ENCODE measurements around the gene UBL4A. TPM values are rescaled to one million over a fixed set of nuclear protein-coding genes. Genes with fewer than 3 reads are reported as not detected.

UBL4A gene
- polyA plus RNA-seq, 1 of the 3 experiments (the other 2 are of a cell fraction) = 27.8 TPM

- Histone ChIP-seq H3K9ac (no peak overlapping the region), H3K79me2 (ENCODE audit: insufficient read depth) (no peaks in the 10 kb centered on the region), H3K9me3 (no peaks in the 10 kb centered on the region), H3K4me3 (ENCODE audit: low read depth in 2 of 2, low read length in 1 of 2) (no peak overlapping the region), H3K9me2 (no peaks in the 10 kb centered on the region), H3K4me2 (no peak overlapping the region; the same call in 1 of the 2 replicates), H3F3A (replicated peaks; ENCODE audit: insufficient read depth) (no peaks in the 10 kb centered on the region), H3K27ac (ENCODE audit: low read depth in 2 of 2, low read length in 1 of 2) (peak overlapping the region in 1 of 2 experiments; percentile 19; a peak in 2 of 4 replicates), H3K27me3 (ENCODE audit: insufficient read depth) (peaks cover 6% of the 10 kb centered on the region; the same call in 1 of the 2 replicates), H3K4me1 (ENCODE audit: control insufficient read depth in 1 of 2, insufficient read depth in 2 of 2, low read depth in 1 of 2, low read length in 1 of 2) (no peaks in the 10 kb centered on the region), H4K20me1 (ENCODE audit: insufficient read depth) (no peaks in the 10 kb centered on the region), H3K36me3 (replicated peaks in 1 of 2; ENCODE audit: control insufficient read depth in 1 of 2, insufficient read depth in 2 of 2, low read length in 1 of 2) (no peaks in the 10 kb centered on the region), H2AFZ (ENCODE audit: low read depth) (no peak overlapping the region)
- TF ChIP-seq CHD2 (IDR thresholded peaks at IDR 0.05; ENCODE audit: low read length, partially characterized antibody) (no peak), SMC3 (IDR thresholded peaks at IDR 0.05; ENCODE audit: low read depth, low read length) (no peak), YY1 (IDR thresholded peaks at IDR 0.05; ENCODE audit: low read depth) (no peak), TAF1 (IDR thresholded peaks at IDR 0.05; ENCODE audit: borderline replicate concordance, low read depth, low read length) (no peak), SIN3A (IDR thresholded peaks at IDR 0.05; ENCODE audit: borderline replicate concordance, low read depth, low read length) (no peak), FOXM1 (IDR thresholded peaks at IDR 0.05; ENCODE audit: low read depth) (no peak), TCF12 (IDR thresholded peaks at IDR 0.05) (no peak), RAD21 (IDR thresholded peaks at IDR 0.05; ENCODE audit: low read length) (no peak), TEAD4 (IDR thresholded peaks at IDR 0.05; ENCODE audit: borderline replicate concordance, insufficient read depth) (no peak)
- TF ChIP-seq, protein P1, sequence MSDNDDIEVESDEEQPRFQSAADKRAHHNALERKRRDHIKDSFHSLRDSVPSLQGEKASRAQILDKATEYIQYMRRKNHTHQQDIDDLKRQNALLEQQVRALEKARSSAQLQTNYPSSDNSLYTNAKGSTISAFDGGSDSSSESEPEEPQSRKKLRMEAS (IDR thresholded peaks at IDR 0.05; ENCODE audit: low read depth) = no peak
- TF ChIP-seq, protein P2, sequence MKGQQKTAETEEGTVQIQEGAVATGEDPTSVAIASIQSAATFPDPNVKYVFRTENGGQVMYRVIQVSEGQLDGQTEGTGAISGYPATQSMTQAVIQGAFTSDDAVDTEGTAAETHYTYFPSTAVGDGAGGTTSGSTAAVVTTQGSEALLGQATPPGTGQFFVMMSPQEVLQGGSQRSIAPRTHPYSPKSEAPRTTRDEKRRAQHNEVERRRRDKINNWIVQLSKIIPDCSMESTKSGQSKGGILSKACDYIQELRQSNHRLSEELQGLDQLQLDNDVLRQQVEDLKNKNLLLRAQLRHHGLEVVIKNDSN (IDR thresholded peaks at IDR 0.05; ENCODE audit: borderline replicate concordance, low read depth) = no peak
- DNase-seq = no peak
- ChIA-PET CTCF (no interaction called here), POLR2A (no interaction called here)
- 11% methylated on average over 6 of the region's 12 CpGs for WGBS (ENCODE audit: low lambda C conversion rate)
Observed at GRCh38 chrX:154505734-154506133, 19.3 kb upstream of the UBL4A start.

DNA sequence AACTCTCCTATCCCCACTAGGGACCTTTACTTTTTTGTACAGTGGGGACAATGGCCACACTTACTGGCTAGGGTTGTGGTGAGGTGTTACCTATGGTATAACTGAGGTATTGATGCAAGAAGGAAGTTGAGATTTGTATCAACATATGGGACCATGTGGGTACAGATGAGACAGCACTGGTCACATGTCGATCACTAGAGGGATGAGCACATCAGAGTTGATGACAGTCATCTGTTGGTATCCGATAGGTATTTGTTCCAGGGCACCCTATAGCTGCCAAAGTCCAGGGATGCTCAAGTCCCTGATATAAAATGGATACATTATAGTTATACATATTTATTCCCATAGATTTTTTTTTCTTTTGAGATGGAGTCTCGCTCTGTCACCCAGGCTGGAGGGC is 16.6 kb upstream of the UBL4A start:
- H2AFZ ChIP-seq (ENCODE audit: low read depth) = no peak overlapping the region
- no peak for DNase-seq
- H3K4me2 ChIP-seq = no peak overlapping the region
- no peaks in the 10 kb centered on the region for H3K9me2 ChIP-seq
- WGBS (ENCODE audit: low lambda C conversion rate) = 18% methylated on average over 3 of the region's 3 CpGs
- H3K79me2 ChIP-seq (ENCODE audit: insufficient read depth) = no peaks in the 10 kb centered on the region
- ChIA-PET CTCF (no interaction called here), POLR2A (no interaction called here)
- H3K4me1 ChIP-seq (ENCODE audit: control insufficient read depth in 1 of 2, insufficient read depth in 2 of 2, low read depth in 1 of 2, low read length in 1 of 2) = no peaks in the 10 kb centered on the region
- H3F3A ChIP-seq (replicated peaks; ENCODE audit: insufficient read depth) = no peaks in the 10 kb centered on the region
- no peak overlapping the region for H3K27ac ChIP-seq (ENCODE audit: low read depth in 2 of 2, low read length in 1 of 2)
- no peak overlapping the region for H3K9ac ChIP-seq
- H3K36me3 ChIP-seq (replicated peaks in 1 of 2; ENCODE audit: control insufficient read depth in 1 of 2, insufficient read depth in 2 of 2, low read length in 1 of 2) = no peaks in the 10 kb centered on the region
- no peak overlapping the region for H3K4me3 ChIP-seq (ENCODE audit: low read depth in 2 of 2, low read length in 1 of 2)
- no peaks in the 10 kb centered on the region for H3K9me3 ChIP-seq
- no peaks in the 10 kb centered on the region for H4K20me1 ChIP-seq (ENCODE audit: insufficient read depth)
- peaks cover 6% of the 10 kb centered on the region; the same call in 1 of the 2 replicates for H3K27me3 ChIP-seq (ENCODE audit: insufficient read depth)
- no peak for TF ChIP-seq TCF12 (IDR thresholded peaks at IDR 0.05)
- no peak for TF ChIP-seq RXRA (IDR thresholded peaks at IDR 0.05; ENCODE audit: borderline replicate concordance, low read depth)
- TF ChIP-seq TEAD4 (IDR thresholded peaks at IDR 0.05; ENCODE audit: borderline replicate concordance, insufficient read depth) = no peak
- TF ChIP-seq CHD2 (IDR thresholded peaks at IDR 0.05; ENCODE audit: low read length, partially characterized antibody) = no peak
- no peak for TF ChIP-seq SMC3 (IDR thresholded peaks at IDR 0.05; ENCODE audit: low read depth, low read length)
- TF ChIP-seq ZBTB33 (IDR thresholded peaks at IDR 0.05; ENCODE audit: borderline replicate concordance, low read depth) = no peak
- TF ChIP-seq YY1 (IDR thresholded peaks at IDR 0.05; ENCODE audit: low read depth) = no peak
- no peak for TF ChIP-seq FOXJ3 (CRISPR knock-in tag; IDR thresholded peaks at IDR 0.05)
- TF ChIP-seq RFX5 (IDR thresholded peaks at IDR 0.05; ENCODE audit: low read length) = no peak
- no peak for TF ChIP-seq PBX3 (IDR thresholded peaks at IDR 0.05)
- TF ChIP-seq, protein P3, sequence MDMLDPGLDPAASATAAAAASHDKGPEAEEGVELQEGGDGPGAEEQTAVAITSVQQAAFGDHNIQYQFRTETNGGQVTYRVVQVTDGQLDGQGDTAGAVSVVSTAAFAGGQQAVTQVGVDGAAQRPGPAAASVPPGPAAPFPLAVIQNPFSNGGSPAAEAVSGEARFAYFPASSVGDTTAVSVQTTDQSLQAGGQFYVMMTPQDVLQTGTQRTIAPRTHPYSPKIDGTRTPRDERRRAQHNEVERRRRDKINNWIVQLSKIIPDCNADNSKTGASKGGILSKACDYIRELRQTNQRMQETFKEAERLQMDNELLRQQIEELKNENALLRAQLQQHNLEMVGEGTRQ (IDR thresholded peaks at IDR 0.05; ENCODE audit: borderline replicate concordance, low read depth, low read length) = no peak
- TF ChIP-seq TAF1 (IDR thresholded peaks at IDR 0.05; ENCODE audit: borderline replicate concordance, low read depth, low read length) = no peak
- TF ChIP-seq FOXM1 (IDR thresholded peaks at IDR 0.05; ENCODE audit: low read depth) = no peak
- TF ChIP-seq JUND (IDR thresholded peaks at IDR 0.05) = no peak
- no peak for TF ChIP-seq RCOR1 (IDR thresholded peaks at IDR 0.05; ENCODE audit: low read length)
- no peak for TF ChIP-seq MEF2A (IDR thresholded peaks at IDR 0.05; ENCODE audit: borderline replicate concordance, low read depth)
- no peak for TF ChIP-seq NFIC (IDR thresholded peaks at IDR 0.05; ENCODE audit: borderline replicate concordance)
- no peak for TF ChIP-seq MXI1 (IDR thresholded peaks at IDR 0.05; ENCODE audit: low read depth, low read length)
